HL-60 (cell line): ENCODE data around the gene MUL1.

Experiments
- DNase-seq, 2 experiments: peaks; one replicate each; pipeline ENCODE4 v3.0.0-alpha.2; 2010 to 2020; ENCODE audit warnings: low read depth in 1 of 2, low spot score in 1 of 2
- H3K27ac ChIP-seq: fragments of 250-450 bp; sonication (Bioruptor Pico); replicated peaks from 2 replicates; pipeline ENCODE4 v1.5.1; 2020; ENCODE audit warnings: mild to moderate bottlenecking, moderate library complexity
- H3K27me3 ChIP-seq: fragments of 250-450 bp; sonication (Bioruptor Pico); 2 replicates; pipeline ENCODE4 v1.5.1; 2021; ENCODE audit warnings: mild to moderate bottlenecking, moderate library complexity; ENCODE audit not compliant: insufficient read depth, poor library complexity, severe bottlenecking
- H3K4me3 ChIP-seq: replicated peaks from 2 replicates; pipeline ENCODE4 v1.5.1; 2011; ENCODE audit warnings: mild to moderate bottlenecking, control low read depth, low read length; ENCODE audit not compliant: insufficient read depth
- CTCF ChIP-seq: IDR thresholded peaks from one replicate; pipeline ENCODE4 v1.5.1; 2011; ENCODE audit warnings: low read length, control low read depth, inconsistent platforms; ENCODE audit not compliant: insufficient read depth
- GABPA ChIP-seq: IDR thresholded peaks from 2 replicates; pipeline ENCODE4 v1.6.1; 2012; ENCODE audit warnings: low read depth
- POLR2AphosphoS5 ChIP-seq: IDR thresholded peaks from 2 replicates; pipeline ENCODE4 v1.6.1; 2012; ENCODE audit warnings: low read depth
- REST ChIP-seq: IDR thresholded peaks from 2 replicates; pipeline ENCODE4 v1.6.1; 2012; ENCODE audit warnings: low read depth; ENCODE audit not compliant: insufficient replicate concordance
- SPI1 ChIP-seq: IDR thresholded peaks from 2 replicates; pipeline ENCODE4 v1.6.1; 2012; ENCODE audit warnings: low read depth, mild to moderate bottlenecking, borderline replicate concordance

The MUL1 gene

GRCh38 chr1:20485527-20486456 lies 22.2 kb downstream of the MUL1 start, which contains the start of gene CAMK2N1:
Gene CAMK2N1 (minus strand): TSS chr1:20486210. CDS start chr1:20485379, 831 bp downstream.
- Histone ChIP-seq H3K27ac (no peak within 1 kb of the TSS), H3K4me3 (peak within 1 kb of the TSS; percentile 15), H3K27me3 (peaks cover 67% of the 10 kb centered on the region)
- TF ChIP-seq GABPA (no peak), CTCF (no peak), SPI1 (no peak), POLR2AphosphoS5 (no peak), REST (no peak)
- DNase-seq = no peak

DNA sequence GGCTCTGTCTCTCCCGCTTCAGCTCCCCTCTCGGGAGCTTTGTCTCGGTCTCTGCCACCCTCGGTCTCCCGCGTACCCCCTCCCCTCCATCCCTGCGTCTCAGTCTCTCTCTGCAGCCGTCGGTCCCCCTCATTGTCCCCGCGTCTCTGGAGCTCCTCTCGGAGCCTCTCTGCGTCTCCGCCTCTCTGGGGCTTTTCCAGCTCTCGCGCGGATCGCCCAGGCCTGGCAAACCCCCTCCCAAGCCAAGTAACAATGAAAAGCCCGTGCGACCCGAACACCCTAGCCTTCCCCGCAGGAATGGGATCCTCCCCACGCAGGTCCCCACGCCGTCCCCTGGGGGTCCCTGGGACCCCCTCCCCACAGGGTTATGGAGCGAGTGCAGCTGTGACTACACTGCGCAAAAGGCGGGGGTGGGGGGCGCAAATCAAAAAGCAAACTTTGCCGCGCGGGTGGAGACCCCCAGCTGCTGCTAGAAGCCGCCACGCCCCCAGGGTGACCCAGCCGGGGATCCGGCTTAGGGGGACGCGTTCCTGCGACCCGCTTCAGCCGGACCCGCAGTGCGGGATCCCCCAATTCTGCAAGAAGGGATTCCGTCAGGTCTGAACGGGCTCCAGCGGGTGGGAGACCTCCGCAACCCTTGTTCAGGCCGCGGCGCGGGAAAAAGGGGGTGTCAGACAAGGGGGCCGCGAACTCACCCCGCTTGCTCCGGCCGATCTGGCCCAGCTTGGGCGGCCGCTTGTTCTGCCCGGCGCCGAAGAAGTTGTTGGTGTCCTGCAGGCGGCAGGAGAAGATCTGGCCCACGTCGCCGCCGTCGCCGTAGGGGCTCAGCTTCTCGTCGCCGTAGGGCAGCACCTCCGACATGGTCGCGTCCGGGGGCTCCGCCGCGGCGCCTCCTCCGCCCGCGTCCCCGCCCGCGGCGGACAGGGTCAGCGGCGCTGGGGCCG lies 23.2 kb downstream of the MUL1 start:
- Histone ChIP-seq H3K27ac (no peak overlapping the region), H3K27me3 (peaks cover 66% of the 10 kb centered on the region), H3K4me3 (no peak overlapping the region)
- no peak for DNase-seq
- no peak for TF ChIP-seq REST
- TF ChIP-seq SPI1 = no peak
- no peak for TF ChIP-seq POLR2AphosphoS5

DNA sequence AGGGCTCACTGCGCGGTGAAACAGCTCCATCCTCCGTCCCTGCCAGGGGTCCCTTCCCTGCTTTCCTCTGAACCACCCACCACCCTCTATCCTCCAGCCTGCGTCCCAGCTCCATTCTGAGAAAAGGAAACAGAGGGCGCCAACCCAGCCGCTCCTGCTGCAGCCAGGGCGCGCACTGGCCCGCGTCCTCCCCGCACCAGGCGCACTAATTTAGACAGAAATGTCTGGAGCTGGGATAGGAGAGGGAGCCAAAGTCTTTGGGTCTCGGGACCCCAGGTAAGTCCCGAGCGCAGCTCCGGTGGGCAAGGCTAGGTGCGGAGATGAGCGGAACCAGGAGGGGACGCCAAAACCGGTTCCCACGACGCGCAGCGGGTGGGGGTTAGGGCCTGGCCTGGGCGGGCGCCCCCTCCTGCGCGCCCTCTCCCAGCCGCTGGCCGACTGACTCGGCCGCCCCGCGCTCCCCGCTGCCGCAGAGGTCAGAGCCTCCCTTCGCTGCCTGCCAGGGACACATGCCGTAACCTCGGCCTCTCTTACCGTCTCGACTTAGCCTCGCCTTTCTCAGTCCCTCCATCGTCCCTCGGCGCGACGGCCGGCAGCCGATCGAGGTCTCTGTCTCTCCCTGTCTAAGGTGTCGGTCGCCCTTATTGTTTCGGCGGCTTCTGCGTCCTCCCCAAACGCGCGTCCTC lies 24.0 kb downstream of the MUL1 start:
- TF ChIP-seq CTCF (no peak), GABPA (no peak), POLR2AphosphoS5 (no peak), REST (no peak), SPI1 (no peak)
- DNase-seq = no peak
- H3K27ac ChIP-seq = no peak overlapping the region
- H3K27me3 ChIP-seq = peaks cover 67% of the 10 kb centered on the region
- no peak overlapping the region for H3K4me3 ChIP-seq
